Spleen (tissue), 11 donors: ENCODE data around the gene UCKL1. TPM values are rescaled to one million over a fixed set of nuclear protein-coding genes. Genes with fewer than 3 reads are reported as not detected.

ENCODE experiments used
- DNase-seq: peaks from one replicate; pipeline ENCODE4 v3.0.0-alpha.2; 2020
- H3K27ac ChIP-seq, 8 donors: fragments of 200-600 bp; sonication (generic) in 7 of 8; 1 replicate in 4 of 8; 2 replicates in 4 of 8; pipeline versions ENCODE4 v1.5.0 to v1.8.0; 2016 to 2021; ENCODE audit warnings: inconsistent platforms in 4 of 8, mild to moderate bottlenecking in 4 of 8, moderate library complexity in 1 of 8
- H3K27me3 ChIP-seq, 7 donors: fragments of 200-600 bp; sonication (generic) in 6 of 7; replicated peaks in 1 of 7; 1 replicate in 4 of 7; 2 replicates in 3 of 7; pipeline versions ENCODE4 v1.5.0 to v1.8.0; 2016 to 2021; ENCODE audit warnings: inconsistent platforms in 3 of 7, mild to moderate bottlenecking in 1 of 7
- H3K36me3 ChIP-seq, 6 donors: fragments of 200-600 bp; sonication (generic) in 5 of 6; 1 replicate in 4 of 6; 2 replicates in 2 of 6; pipeline versions ENCODE4 v1.5.0 to v1.8.0; 2016 to 2021; ENCODE audit warnings: inconsistent platforms in 2 of 6
- H3K4me1 ChIP-seq, 6 donors: fragments of 200-600 bp; sonication (generic) in 5 of 6; 1 replicate in 3 of 6; 2 replicates in 3 of 6; pipeline versions ENCODE4 v1.5.0 to v1.8.0; 2016 to 2021; ENCODE audit warnings: inconsistent platforms in 3 of 6
- H3K4me3 ChIP-seq, 8 donors: fragments of 200-600 bp; sonication (generic) in 7 of 8; 1 replicate in 4 of 8; 2 replicates in 4 of 8; pipeline versions ENCODE4 v1.5.0 to v1.8.0; 2016 to 2021; ENCODE audit warnings: inconsistent platforms in 4 of 8, mild to moderate bottlenecking in 4 of 8, moderate library complexity in 2 of 8
- H3K9me3 ChIP-seq, 8 donors: fragments of 200-600 bp; sonication (generic) in 7 of 8; 1 replicate in 4 of 8; 2 replicates in 4 of 8; pipeline versions ENCODE4 v1.5.0 to v1.8.0; 2016 to 2021; ENCODE audit warnings: inconsistent platforms in 4 of 8
- POLR2A ChIP-seq, 3 donors: fragments of 450-650 bp; IDR thresholded peaks; one replicate each; pipeline ENCODE4 v1.5.1; 2017; ENCODE audit warnings: antibody characterized with exemption in 3 of 3, mild to moderate bottlenecking in 1 of 3
- POLR2AphosphoS5 ChIP-seq, 3 donors: sonication (generic); formaldehyde crosslinking; IDR thresholded peaks; one replicate each; pipeline ENCODE4 v1.5.1; 2017; ENCODE audit warnings: antibody characterized with exemption in 3 of 3
- WGBS, 5 donors: extraction: QIAGEN DNeasy Blood & Tissue Kit in 3 of 5; methylation state at CpG; one replicate each; pipeline versions ENCODE4 v1.1.5 to v1.1.7; 2013 to 2018; 5-methylcytosine and 5-hydroxymethylcytosine counted together
- intact Hi-C: fragments of 100-400 bp; cut with DNase I; formaldehyde crosslinking; loops from one replicate; pipeline ENCODE4 v1.15.0; 2023; ENCODE audit warnings: low total_unique reads
- polyA plus RNA-seq, 3 donors: library from polyadenylated mRNA; stranded (reverse); fragments of 200-250 nt; gene quantifications; one replicate each; pipeline ENCODE4 v1.2.1, GENCODE V29; 2013
- total RNA-seq, 7 donors: library from RNA; depleted of rRNA in 3 of 7; stranded (reverse); fragments of >200 nt in 3 of 7; fragmentation: NEBNext Ultra II Directional in 4 of 7; extraction: Animal tissue kit (Norgen Biotek cat#: 25700) in 4 of 7; gene quantifications; one replicate each; pipeline versions ENCODE4 v1.1.0 to v1.2.1, GENCODE V29; 2016 to 2021
- TF ChIP-seq, protein P1 (sequence below), 11 experiments: fragments of 200-600 bp in 7 of 11; fragments of 450-650 bp in 4 of 11; sonication (generic) in 4 of 11; IDR thresholded peaks in 8 of 11; conservative IDR thresholded peaks in 3 of 11; 1 replicate in 7 of 11; 2 replicates in 4 of 11; pipeline versions ENCODE4 v1.4.0 to v1.8.0; 2016 to 2021; ENCODE audit warnings: antibody characterized with exemption in 11 of 11, inconsistent platforms in 4 of 11, mild to moderate bottlenecking in 1 of 11
- donor health status: healthy with polysubstance abuse.
- donor health status: DM: no; HTN: no; CAD: no; lungs with moderate emphysema.
- donor health status: DM: no; HTN: no; CAD: no.
- donor health status: Bipolar disorder and iron deficiency.
- donor health status: healthy.
- donor health status: DM: no; HTN: no; CAD: no.
- donor health status: DM: yes; HTN: yes; CAD: no.

UCKL1 gene
- total and polyA plus RNA-seq, 10 donors: 34.2 to 68.0 (median 49.1) TPM

DNA sequence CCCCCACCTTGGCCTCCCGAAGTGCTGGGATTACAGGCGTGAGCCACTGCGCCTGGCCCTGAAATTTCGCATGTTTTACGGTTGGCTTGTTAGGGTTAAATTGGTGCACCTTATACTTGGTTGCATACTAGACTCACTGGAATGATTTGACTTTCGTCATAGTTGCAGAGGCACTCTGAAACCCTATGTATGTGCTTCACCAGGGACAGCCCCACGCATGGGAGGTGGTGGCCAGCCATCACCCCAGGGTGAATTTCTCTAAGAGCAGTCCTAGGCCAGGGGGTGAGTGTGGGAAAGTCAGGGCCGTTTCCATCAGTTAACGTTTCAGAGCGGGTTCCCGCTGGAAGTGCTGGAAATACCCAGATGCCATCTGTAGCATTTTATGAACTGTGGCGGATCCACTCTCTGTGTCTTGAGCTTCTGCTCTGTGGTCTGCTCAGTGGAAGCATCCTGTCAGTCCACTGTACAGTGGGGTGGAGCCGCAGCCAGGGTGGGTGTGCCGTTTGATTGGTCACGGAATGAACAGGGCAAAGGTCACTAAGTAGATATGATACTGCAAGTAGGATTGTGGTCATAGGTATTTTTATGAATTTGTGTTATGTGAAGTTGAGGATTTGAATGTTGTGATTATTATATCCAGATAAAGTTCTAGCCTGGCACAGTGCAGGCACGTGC, 48.1 kb downstream of the UCKL1 start:
- Histone ChIP-seq H3K27ac (peak overlapping the region in 3 of 8 donors; percentile 13 to 97 (median 24)), H3K4me1 (peaks cover 19 to 100% (median 69%) of the 10 kb centered on the region in 6 donors), H3K4me3 (no peak overlapping the region), H3K36me3 (peaks cover 0 to 36% (median 0%) of the 10 kb centered on the region in 6 donors), H3K27me3 (no peaks in the 10 kb centered on the region), H3K9me3 (no peaks in the 10 kb centered on the region)
- intact Hi-C loops: loop anchor here (2.0 kb wide), 1 partner anchor 65 kb away; no protein-coding TSS in a partner anchor
- TF ChIP-seq POLR2AphosphoS5 (IDR thresholded peaks at IDR 0.05) (no peak), POLR2A (IDR thresholded peaks at IDR 0.05) (no peak)
- TF ChIP-seq, protein P1, sequence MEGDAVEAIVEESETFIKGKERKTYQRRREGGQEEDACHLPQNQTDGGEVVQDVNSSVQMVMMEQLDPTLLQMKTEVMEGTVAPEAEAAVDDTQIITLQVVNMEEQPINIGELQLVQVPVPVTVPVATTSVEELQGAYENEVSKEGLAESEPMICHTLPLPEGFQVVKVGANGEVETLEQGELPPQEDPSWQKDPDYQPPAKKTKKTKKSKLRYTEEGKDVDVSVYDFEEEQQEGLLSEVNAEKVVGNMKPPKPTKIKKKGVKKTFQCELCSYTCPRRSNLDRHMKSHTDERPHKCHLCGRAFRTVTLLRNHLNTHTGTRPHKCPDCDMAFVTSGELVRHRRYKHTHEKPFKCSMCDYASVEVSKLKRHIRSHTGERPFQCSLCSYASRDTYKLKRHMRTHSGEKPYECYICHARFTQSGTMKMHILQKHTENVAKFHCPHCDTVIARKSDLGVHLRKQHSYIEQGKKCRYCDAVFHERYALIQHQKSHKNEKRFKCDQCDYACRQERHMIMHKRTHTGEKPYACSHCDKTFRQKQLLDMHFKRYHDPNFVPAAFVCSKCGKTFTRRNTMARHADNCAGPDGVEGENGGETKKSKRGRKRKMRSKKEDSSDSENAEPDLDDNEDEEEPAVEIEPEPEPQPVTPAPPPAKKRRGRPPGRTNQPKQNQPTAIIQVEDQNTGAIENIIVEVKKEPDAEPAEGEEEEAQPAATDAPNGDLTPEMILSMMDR (IDR thresholded peaks at IDR 0.05 in 8 of 11, conservative IDR thresholded peaks at IDR 0.05 in 3 of 11): no peak
- WGBS, 5 donors: 63 to 77% (median 67%) methylated on average over 14 to 16 of the region's 16 CpGs
- no peak for DNase-seq

- Histone ChIP-seq H3K4me3 (peak overlapping the region in 1 of 8 donors; percentile 25), H3K9me3 (no peaks in the 10 kb centered on the region), H3K27me3 (no peaks in the 10 kb centered on the region), H3K4me1 (peaks cover 5 to 100% (median 73%) of the 10 kb centered on the region in 6 donors), H3K36me3 (peaks cover 0 to 45% (median 1%) of the 10 kb centered on the region in 6 donors), H3K27ac (peak overlapping the region in 7 of 8 donors; percentile 39 to 97 (median 71))
- intact Hi-C loops: no loop called here
- WGBS, 5 donors: 49 to 84% (median 72%) methylated on average over 11 of the region's 11 CpGs
- TF ChIP-seq POLR2AphosphoS5 (IDR thresholded peaks at IDR 0.05) (peak in 1 of 3 donors; percentile 24), POLR2A (IDR thresholded peaks at IDR 0.05) (no peak)
- TF ChIP-seq, protein P1 (IDR thresholded peaks at IDR 0.05 in 8 of 11, conservative IDR thresholded peaks at IDR 0.05 in 3 of 11): no peak
- no peak for DNase-seq
Measured at GRCh38 chr20:63903796-63904561, 52.2 kb downstream of the UCKL1 start.

GRCh38 chr20:63900413-63900812, 55.8 kb downstream of the UCKL1 start:
- H3K4me3 ChIP-seq: peak overlapping the region in 1 of 8 donors; percentile 31
- H3K4me1 ChIP-seq: peaks cover 21 to 100% (median 86%) of the 10 kb centered on the region in 6 donors
- H3K36me3 ChIP-seq: peaks cover 0 to 58% (median 1%) of the 10 kb centered on the region in 6 donors
- intact Hi-C loops: no loop called here
- peak overlapping the region in 7 of 8 donors; percentile 50 to 97 (median 71) for H3K27ac ChIP-seq
- TF ChIP-seq, protein P1 (IDR thresholded peaks at IDR 0.05 in 8 of 11, conservative IDR thresholded peaks at IDR 0.05 in 3 of 11): no peak
- TF ChIP-seq POLR2AphosphoS5 (IDR thresholded peaks at IDR 0.05): no peak
- no peak for TF ChIP-seq POLR2A (IDR thresholded peaks at IDR 0.05)
- DNase-seq: no peak
- WGBS, 5 donors: 41 to 62% (median 48%) methylated on average over 3 of the region's 3 CpGs
- no peaks in the 10 kb centered on the region for H3K27me3 ChIP-seq
- no peaks in the 10 kb centered on the region for H3K9me3 ChIP-seq
